NCI-H1092 (cell line): ENCODE results near the gene FHIT.

Experiments used
- DNase-seq: peaks from one replicate; lab custom pipeline; 2025; lab: John Stamatoyannopoulos, UW

The FHIT gene

GRCh38 chr3:60469481-60469880 lies 781.8 kb downstream of the FHIT start:
- no peak for DNase-seq

GRCh38 chr3:60463685-60464084 lies 787.6 kb downstream of the FHIT start:
- no peak for DNase-seq

GRCh38 chr3:60461267-60461666 lies 790.0 kb downstream of the FHIT start:
- no peak for DNase-seq

GRCh38 chr3:60456180-60456579 lies 795.1 kb downstream of the FHIT start:
- DNase-seq = no peak

- no peak for DNase-seq
Measured at GRCh38 chr3:60453326-60453725, 797.9 kb downstream of the FHIT start.

GRCh38 chr3:60448696-60449095 lies 802.6 kb downstream of the FHIT start:
- DNase-seq = no peak

- no peak for DNase-seq
Measured at GRCh38 chr3:60445446-60445845, 805.8 kb downstream of the FHIT start.

- no peak for DNase-seq
Measured at GRCh38 chr3:60444898-60445437, 806.3 kb downstream of the FHIT start.

GRCh38 chr3:60440869-60441268 lies 810.4 kb downstream of the FHIT start:
- no peak for DNase-seq

GRCh38 chr3:60435941-60436650 lies 815.2 kb downstream of the FHIT start:
- DNase-seq = no peak

- DNase-seq = no peak
Measured at GRCh38 chr3:60434950-60435349, 816.3 kb downstream of the FHIT start.

- no peak for DNase-seq
Measured at GRCh38 chr3:60434323-60434722, 816.9 kb downstream of the FHIT start.

- no peak for DNase-seq
Measured at GRCh38 chr3:60431599-60431958, 819.7 kb downstream of the FHIT start.

GRCh38 chr3:60430205-60430604 lies 821.0 kb downstream of the FHIT start:
- no peak for DNase-seq

- DNase-seq = no peak
Measured at GRCh38 chr3:60427109-60427508, 824.1 kb downstream of the FHIT start.

- no peak for DNase-seq
Measured at GRCh38 chr3:60424942-60425341, 826.3 kb downstream of the FHIT start.

- DNase-seq = no peak
Measured at GRCh38 chr3:60424034-60424433, 827.2 kb downstream of the FHIT start.

- no peak for DNase-seq
Measured at GRCh38 chr3:60423556-60423955, 827.7 kb downstream of the FHIT start.

GRCh38 chr3:60421749-60422446 lies 829.4 kb downstream of the FHIT start:
- no peak for DNase-seq

- no peak for DNase-seq
Measured at GRCh38 chr3:60417576-60417975, 833.7 kb downstream of the FHIT start.

GRCh38 chr3:60414011-60414410 lies 837.2 kb downstream of the FHIT start:
- DNase-seq = no peak

GRCh38 chr3:60413551-60413950 lies 837.7 kb downstream of the FHIT start:
- DNase-seq = no peak

GRCh38 chr3:60403866-60404265 lies 847.4 kb downstream of the FHIT start:
- DNase-seq = no peak

GRCh38 chr3:60402931-60403330 lies 848.3 kb downstream of the FHIT start:
- no peak for DNase-seq
